ENCODE results near the gene CD28.
"Not testable (repeated sequence)": the region's sequence is repeated elsewhere in the genome, so short reads cannot be mapped to it uniquely, and the experiment has no call there.

CD28 gene

GRCh38 chr2:203750346-203751068 is 44.1 kb downstream of the CD28 start:
- DNase-seq, result no peak

DNA sequence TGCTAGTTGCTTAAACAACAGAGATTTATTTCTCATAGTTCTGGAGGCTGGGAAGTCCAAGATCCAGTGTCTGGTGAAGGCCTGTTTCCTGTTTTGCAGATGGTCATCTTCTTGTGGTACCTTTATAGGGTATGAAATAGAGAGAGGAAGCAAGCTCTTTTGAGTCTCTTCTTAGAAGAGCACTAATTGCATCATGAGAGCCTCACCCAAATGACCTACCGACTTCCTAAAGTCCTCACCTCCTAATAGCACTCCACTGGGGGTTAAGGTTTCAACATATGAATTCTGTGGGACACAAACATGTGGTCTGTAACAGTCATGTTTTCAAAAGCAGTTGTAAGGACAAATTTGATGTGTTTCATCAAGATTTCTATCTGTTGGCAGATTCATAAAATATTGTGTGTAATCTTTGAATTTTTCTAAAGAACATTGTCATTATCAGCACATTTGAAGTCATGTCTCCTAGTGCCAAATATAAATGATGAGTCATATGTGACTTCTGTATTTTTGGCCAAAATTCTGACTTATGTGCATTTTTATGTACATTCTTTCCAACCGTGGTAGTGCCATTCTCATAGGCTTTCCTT is 45.3 kb downstream of the CD28 start:
- DNase-seq, result no peak

DNA sequence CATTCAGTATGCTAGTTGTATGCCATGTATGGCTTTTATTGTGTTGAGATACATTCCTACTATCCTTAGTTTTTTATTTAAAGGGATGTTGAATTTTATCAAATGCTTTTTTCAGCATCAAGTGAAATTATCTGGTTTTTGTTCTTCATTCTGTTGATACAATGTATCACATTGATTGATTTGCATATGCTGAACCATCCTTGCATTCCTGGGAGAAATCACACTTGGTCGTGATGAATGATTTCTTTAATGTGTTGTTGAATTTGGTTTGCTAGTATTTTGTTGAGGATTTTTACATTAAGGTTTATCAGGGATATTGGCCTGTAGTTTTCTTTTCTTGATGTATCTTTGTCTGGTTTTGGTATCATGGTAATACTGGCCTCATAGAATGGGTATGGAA is 49.7 kb downstream of the CD28 start:
- DNase-seq, result no peak

DNA sequence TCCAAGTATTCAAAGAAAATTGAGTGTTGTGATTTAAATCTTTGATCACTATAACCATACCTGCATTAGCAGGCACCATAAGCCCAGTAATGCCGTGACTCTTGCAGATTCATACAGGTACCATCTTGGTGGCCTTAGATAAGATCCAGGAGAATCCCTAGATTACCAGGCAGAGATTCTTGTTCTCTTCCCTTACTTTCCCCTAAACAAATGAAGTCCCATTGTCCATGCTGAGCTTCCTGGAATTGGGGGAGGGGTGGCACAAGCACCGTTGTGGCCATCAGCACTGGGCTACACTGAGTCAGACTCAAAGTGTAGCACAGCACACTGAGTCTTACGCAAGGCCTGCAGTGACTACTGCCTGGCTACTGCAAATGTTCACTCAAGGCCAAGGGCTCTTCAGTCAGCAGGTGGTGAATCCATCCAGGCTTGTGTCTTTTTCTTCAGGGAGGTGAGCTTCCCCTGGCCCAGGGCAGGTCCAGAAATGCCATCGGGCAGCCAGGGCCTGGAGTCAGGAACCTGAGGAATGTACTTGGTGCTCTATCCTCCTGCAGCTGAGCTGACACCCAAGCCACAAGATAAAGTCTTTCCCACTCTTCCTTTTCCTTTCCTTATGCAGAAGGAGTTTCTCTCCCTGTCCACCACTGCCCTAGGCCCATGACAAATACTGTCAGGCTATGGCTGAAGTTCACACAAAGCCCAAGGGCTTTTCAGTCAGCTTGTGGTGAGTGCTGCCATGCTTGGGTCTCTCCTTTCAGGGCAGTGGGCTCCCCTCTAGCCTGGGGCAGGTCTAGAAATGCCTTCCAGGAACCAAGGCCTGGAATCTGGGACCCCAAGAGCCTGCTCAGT is 52.6 kb downstream of the CD28 start:
- no peak for DNase-seq

DNA sequence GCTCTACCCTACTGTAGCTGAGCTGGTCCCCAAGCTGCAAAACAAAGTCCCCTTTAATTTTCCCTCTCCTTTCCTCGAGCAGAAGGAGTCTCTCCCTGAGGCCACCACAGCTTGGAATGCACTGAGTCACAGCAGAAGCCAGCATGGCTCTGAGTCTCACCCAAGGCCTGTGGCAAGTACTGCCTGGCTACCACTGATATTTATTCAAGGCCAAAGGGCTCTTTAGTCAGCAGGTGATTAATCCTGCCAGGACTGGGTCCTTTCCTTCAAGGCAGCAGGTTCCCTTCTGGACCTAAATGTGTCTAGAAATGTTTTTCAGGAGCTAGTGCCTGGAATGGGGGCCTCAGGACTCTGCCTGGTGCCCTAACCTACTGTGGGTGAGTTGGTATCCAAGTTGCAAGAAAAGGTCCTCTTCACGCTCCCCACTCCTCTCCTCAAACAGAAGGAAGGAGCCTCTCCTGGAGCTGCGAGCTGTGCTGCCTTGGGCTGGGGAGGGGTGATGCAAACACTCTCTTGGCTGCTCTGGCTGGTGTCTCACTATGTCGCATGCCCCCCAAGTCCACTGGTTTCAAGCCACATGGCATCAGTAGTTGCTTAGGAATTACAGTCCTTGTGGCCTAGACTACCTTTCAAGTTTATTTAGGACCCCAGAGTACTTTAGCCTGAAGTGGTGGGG is 53.4 kb downstream of the CD28 start:
- no peak for DNase-seq

DNA sequence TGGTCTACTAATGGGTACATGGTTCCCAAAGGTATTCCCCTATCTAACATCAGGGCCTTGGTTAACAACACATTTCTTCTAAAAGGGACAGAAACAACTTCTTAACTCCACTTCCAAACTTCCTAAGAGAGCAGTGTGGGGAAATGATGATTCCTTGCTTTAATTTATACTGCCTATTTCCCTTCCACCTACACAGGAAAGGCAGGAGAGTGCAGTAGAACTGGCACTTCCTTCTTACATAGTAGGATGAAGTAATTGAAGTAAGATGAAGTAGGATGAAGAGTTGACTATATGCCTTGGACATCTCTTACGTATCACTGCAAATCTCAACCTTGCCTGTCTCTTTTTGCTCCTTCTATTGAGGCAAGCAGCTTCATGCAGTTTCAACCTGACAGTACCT is 54.7 kb downstream of the CD28 start:
- DNase-seq, result no peak

GRCh38 chr2:203763241-203763937 is 57.0 kb downstream of the CD28 start:
- no peak for DNase-seq

GRCh38 chr2:203763938-203764664 is 57.7 kb downstream of the CD28 start:
- DNase-seq, result no peak

- DNase-seq, result no peak
Observed at GRCh38 chr2:203772456-203773165, 66.2 kb downstream of the CD28 start.

GRCh38 chr2:203774760-203775159 is 68.3 kb downstream of the CD28 start:
- no peak for DNase-seq

DNA sequence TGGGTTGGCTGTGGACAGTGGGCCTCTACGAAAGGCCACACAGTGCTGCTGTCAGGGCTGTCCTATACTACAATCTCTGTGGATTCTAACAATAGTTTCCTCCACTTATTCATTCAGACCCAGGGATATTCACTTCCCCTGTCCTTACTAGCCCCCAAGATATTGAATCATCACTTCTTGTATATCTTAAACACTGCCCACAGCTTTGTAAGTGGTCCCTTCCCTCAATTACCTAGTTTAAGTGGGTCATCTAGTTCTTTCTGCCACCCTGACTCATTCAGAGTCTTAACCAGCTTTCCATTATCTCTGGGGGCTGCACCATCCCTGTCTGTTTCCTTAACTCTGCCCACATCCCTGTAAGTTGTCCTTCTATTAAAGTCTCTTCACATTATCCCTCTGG is 69.2 kb downstream of the CD28 start:
- DNase-seq, result no peak

DNA sequence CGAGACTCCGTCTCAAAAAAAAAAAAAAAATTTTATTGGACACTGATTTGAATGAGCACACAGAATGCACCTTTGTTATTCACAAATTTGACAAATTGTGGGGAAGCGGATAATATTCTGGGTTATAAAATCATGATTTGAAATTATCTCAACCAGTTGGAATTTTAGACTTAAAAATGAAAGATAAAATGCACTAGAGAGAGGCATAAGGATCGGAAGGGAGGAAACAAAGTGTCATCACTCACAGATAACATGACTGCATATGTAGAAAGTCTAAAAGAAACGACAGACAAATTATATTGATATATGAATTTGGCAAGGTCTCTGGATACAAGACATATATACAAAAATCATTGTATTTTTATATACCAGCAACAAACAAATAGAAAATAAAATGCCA is 70.6 kb downstream of the CD28 start:
- DNase-seq, result no peak

DNA sequence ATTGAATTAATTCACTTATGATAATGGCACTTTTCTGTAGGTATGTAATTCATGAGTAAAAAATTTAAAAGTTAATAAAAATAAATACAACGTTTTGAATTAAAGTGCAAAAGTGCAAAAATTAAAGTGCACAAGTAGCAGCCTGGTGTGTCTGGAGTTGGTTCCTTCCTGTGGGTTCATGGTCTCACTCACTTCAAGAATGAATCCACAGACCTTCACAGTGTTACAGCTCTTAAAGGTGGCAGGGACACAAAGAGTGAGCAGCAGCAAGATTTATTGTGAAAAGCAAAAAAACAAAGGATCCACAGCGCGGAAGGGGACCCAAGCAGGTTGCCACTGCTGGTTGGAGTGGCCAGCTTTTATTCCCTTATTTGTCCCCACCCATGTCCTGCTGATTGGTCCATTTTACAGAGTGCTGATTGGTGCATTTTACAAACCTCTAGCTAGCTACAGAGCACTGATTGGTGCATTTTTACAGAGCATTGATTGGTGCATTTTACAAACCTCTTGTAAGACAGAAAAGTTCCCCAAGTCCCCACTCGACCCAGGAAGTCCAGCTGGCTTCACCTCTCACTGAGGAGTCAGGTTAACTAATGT is 73.1 kb downstream of the CD28 start:
- DNase-seq, result not testable (repeated sequence)

GRCh38 chr2:203780231-203780630 is 73.8 kb downstream of the CD28 start:
- DNase-seq, result no peak

- DNase-seq, result no peak
Observed at GRCh38 chr2:203781151-203781550, 74.7 kb downstream of the CD28 start.

DNA sequence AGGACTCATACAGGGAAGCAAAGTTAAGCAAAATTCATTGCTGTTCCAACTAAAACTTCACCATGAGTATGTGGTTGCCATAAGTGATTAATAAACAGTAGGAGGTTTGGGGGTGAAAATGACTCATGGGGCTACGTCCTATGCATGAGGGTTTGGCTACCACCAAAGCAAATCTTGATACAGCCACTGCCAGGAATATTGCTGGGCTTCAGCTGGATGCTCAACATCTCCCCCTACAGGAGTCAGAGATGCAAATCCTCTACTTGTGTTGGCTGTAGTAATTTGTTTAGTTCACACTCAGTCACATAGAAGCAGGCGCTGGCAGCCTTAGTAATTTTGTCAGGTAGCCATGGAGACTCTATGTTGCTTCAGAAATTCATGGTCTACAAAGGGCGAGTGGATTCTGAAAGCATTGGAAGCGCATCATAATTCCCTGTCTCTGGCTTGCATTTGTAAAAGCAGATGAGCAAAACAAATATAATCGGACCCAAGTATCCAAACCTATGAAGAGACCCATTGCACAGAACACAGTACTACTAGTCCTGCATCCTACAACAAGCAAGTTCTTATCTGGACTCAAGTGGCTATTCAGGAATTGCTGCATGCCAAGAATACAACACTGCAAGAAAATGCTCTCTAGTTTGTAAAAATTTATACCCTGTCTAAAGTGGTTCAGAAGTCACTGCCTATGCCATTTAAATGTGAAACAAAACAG is 76.0 kb downstream of the CD28 start:
- peak; percentile 46 to 80 for DNase-seq

DNA sequence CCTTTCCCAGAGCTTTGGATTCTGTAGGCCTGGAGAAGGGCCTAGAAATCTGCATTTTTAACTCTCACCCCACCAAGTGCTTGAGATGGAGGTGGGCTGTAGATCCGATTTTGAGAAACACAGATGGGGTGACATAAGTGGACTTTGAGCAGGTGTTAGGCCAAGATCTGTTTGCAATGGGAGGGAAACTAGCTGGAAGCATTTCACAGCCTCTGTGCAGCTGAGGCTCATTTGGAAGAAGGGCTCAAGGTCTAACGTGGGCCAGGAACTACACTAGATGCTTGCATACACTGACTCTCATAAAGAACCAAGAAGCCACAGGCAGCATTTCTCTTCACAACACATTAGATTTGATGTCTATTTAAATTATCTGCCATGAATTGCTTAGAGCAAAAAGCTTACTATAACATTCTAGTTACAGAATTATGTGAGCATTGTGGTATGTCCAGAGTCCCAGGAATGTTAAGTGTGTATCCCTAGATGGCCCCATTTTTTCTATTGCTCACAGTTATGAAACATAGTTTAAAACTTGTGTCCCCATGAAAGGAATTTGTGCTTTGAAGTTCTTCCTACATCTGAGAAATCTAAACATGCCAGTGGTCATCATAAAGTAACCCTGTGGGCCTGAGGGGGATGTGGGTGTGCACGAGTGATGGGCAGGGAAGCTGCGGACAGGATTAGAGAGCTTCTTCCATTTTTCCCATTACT is 77.2 kb downstream of the CD28 start:
- DNase-seq, result no peak

GRCh38 chr2:203784710-203785270 is 78.4 kb downstream of the CD28 start:
- DNase-seq, result not testable (repeated sequence)
